ENCODE data around the gene KNDC1. TPM values are rescaled to one million over a fixed set of nuclear protein-coding genes. Genes with fewer than 3 reads are reported as not detected.

Gene KNDC1
- total RNA-seq, 4 donors from 2014 or later = 0.42 to 1.7 (median 0.95) TPM

DNA sequence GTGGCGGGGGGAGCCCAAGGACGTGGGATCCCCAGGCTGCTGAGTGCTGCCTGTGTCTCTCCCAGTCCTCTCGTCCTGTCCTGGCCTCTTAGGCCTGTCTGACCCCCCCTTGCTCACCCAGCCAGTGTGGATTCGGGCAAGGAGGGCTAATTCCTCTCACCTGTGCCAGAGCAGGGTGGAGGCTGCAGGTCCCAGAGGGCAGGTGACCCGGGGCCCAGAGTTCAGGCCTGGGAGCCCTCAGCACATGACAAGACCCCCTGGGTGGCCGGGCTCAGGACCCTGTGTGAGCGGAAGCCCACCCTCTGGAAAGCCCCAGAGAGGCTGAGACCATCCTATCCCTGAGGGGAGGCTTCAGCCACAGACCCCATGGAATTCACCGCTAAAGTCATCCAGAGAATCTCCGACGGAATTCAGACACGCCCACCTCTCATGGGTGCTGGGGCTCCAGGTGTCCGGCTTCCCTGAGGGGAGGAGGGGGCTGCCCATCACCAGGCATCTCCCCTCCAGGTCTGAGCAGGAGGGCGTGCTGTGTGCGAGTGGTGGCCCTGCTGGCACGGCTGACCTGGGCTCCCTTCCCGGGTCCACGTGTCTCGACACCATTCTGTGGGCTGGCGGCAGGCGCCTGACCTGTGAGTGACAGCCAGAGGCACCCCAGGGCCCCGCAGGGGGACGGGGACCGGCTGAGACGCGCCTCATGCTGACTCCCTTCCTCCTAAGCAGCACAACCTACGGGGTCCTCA lies 5.0 kb downstream of the KNDC1 start:
- no peak for DNase-seq (ENCODE audit: extremely low spot score)
- Histone ChIP-seq H3K4me1 (peaks cover 11 to 22% (median 20%) of the 10 kb centered on the region in 4 donors), H3K9me3 (no peaks in the 10 kb centered on the region), H3K27me3 (peaks cover 0 to 94% (median 6%) of the 10 kb centered on the region in 4 donors), H3K4me3 (no peak overlapping the region), H3K27ac (replicated peaks in 1 of 4) (no peak overlapping the region), H3K36me3 (no peaks in the 10 kb centered on the region)
- 100% methylated on average over 1 of the region's 26 CpGs for WGBS
- intact Hi-C loops (cut with DNase I) = no loop called here
- TF ChIP-seq EP300 (IDR thresholded peaks at IDR 0.05) = no peak
- TF ChIP-seq POLR2A (IDR thresholded peaks at IDR 0.05; ENCODE audit: low read depth) = no peak
- TF ChIP-seq, protein P1, sequence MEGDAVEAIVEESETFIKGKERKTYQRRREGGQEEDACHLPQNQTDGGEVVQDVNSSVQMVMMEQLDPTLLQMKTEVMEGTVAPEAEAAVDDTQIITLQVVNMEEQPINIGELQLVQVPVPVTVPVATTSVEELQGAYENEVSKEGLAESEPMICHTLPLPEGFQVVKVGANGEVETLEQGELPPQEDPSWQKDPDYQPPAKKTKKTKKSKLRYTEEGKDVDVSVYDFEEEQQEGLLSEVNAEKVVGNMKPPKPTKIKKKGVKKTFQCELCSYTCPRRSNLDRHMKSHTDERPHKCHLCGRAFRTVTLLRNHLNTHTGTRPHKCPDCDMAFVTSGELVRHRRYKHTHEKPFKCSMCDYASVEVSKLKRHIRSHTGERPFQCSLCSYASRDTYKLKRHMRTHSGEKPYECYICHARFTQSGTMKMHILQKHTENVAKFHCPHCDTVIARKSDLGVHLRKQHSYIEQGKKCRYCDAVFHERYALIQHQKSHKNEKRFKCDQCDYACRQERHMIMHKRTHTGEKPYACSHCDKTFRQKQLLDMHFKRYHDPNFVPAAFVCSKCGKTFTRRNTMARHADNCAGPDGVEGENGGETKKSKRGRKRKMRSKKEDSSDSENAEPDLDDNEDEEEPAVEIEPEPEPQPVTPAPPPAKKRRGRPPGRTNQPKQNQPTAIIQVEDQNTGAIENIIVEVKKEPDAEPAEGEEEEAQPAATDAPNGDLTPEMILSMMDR (IDR thresholded peaks at IDR 0.05) = no peak
- TF ChIP-seq POLR2AphosphoS5 (IDR thresholded peaks at IDR 0.05) = no peak

DNA sequence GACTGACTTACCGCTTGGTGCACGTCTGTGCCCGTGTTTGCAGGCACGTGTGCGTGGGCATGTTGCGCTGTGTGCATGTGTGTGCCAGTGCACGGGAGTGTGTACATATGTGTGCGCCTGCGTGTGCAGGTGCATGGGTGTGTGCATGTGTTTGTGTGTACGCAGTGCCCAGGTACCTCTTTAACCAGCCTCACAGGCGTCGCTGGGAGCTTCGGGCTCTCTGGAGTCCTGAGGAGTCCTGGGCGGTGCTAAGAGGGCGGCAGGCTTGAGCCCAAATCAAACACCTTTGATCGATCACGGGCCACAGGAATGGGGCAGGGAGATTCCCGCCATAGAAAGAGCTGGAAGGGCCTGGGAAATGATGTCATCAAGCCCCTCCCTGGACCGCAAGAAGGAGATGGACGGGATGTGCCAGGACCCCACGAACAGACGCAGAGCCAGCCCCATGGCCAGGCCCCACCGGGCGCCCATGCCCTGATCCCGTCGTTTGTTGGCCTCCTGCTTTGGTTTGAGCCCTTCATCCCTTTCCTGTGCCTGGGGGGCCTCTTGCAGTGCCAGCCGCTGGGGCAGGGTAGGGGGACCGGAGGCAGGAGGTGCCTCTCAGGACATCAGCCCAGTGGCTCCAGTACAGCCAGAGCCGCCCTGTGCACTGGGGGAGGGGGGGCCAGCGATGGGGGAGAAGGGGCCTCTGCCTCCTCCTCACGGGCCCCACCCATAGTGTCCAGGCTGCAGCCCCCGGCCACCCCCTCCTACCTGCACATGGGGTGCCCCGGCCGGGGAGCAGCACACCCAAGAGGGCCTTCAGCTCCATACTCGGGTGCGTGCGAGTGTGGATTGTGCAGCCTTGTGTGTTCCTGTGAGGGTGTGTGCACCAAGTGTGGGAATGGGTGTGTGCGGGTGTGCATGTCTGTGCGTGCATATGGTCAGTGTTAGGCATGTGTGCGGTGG lies 5.8 kb downstream of the KNDC1 start:
- intact Hi-C loops (cut with DNase I) = no loop called here
- TF ChIP-seq POLR2AphosphoS5 (IDR thresholded peaks at IDR 0.05) = no peak
- TF ChIP-seq, protein P1 (IDR thresholded peaks at IDR 0.05) = no peak
- no peak for TF ChIP-seq POLR2A (IDR thresholded peaks at IDR 0.05; ENCODE audit: low read depth)
- TF ChIP-seq EP300 (IDR thresholded peaks at IDR 0.05) = no peak
- Histone ChIP-seq H3K36me3 (no peaks in the 10 kb centered on the region), H3K27ac (replicated peaks in 1 of 4) (no peak overlapping the region), H3K4me1 (peaks cover 5 to 14% (median 12%) of the 10 kb centered on the region in 4 donors), H3K4me3 (no peak overlapping the region), H3K9me3 (no peaks in the 10 kb centered on the region), H3K27me3 (peaks cover 0 to 85% (median 6%) of the 10 kb centered on the region in 4 donors)
- DNase-seq (ENCODE audit: extremely low spot score) = no peak
- WGBS = 94% methylated on average over 33 of the region's 40 CpGs

DNA sequence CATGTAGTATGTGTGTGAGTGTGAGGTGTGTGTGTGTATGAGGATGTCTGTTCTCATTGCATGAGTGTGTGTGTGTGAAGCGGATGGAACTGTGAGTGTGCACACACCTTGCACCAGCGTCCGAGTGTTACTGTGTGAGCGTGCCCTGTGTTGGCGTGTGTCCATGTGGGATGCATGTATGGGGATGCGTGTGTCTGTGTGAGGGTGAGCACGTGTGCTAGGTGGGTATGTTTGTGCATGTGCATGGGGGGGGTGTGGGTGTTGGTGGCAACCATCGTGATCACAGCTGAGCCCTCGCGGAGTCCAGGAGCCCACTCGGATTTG lies 6.4 kb downstream of the KNDC1 start:
- H3K27ac ChIP-seq (replicated peaks in 1 of 4) = no peak overlapping the region
- no peaks in the 10 kb centered on the region for H3K9me3 ChIP-seq
- H3K4me3 ChIP-seq = no peak overlapping the region
- 95% methylated on average over 11 of the region's 11 CpGs for WGBS
- no peak for DNase-seq (ENCODE audit: extremely low spot score)
- TF ChIP-seq, protein P1 (IDR thresholded peaks at IDR 0.05) = no peak
- no peaks in the 10 kb centered on the region for H3K36me3 ChIP-seq
- intact Hi-C loops (cut with DNase I) = no loop called here
- H3K4me1 ChIP-seq = peaks cover 0 to 7% (median 6%) of the 10 kb centered on the region in 4 donors
- peaks cover 0 to 83% (median 4%) of the 10 kb centered on the region in 4 donors for H3K27me3 ChIP-seq

- WGBS = 67% methylated on average over 49 of the region's 66 CpGs
- Histone ChIP-seq H3K4me1 (peaks cover 0 to 4% (median under 1%) of the 10 kb centered on the region in 4 donors), H3K27ac (replicated peaks in 1 of 4) (no peak overlapping the region), H3K36me3 (no peaks in the 10 kb centered on the region), H3K9me3 (no peaks in the 10 kb centered on the region), H3K4me3 (no peak overlapping the region), H3K27me3 (peaks cover 0 to 79% (median under 1%) of the 10 kb centered on the region in 4 donors)
- no peak for DNase-seq (ENCODE audit: extremely low spot score)
- intact Hi-C loops (cut with DNase I) = no loop called here
- TF ChIP-seq POLR2AphosphoS5 (IDR thresholded peaks at IDR 0.05) (no peak), EP300 (IDR thresholded peaks at IDR 0.05) (no peak), POLR2A (IDR thresholded peaks at IDR 0.05; ENCODE audit: low read depth) (no peak)
- TF ChIP-seq, protein P1 (IDR thresholded peaks at IDR 0.05) = no peak
These were observed 7.0 kb downstream of the KNDC1 start for GRCh38 chr10:133166828-133167692.

Data from esophagus muscularis mucosa (tissue), 4 donors.